ENCODE data around the gene TMPRSS3. TPM values are rescaled to one million over a fixed set of nuclear protein-coding genes. Genes with fewer than 3 reads are reported as not detected.

TMPRSS3 gene
- total RNA-seq, 2 experiments from 2014 or later, result 9.9 to 10.1 TPM

DNA sequence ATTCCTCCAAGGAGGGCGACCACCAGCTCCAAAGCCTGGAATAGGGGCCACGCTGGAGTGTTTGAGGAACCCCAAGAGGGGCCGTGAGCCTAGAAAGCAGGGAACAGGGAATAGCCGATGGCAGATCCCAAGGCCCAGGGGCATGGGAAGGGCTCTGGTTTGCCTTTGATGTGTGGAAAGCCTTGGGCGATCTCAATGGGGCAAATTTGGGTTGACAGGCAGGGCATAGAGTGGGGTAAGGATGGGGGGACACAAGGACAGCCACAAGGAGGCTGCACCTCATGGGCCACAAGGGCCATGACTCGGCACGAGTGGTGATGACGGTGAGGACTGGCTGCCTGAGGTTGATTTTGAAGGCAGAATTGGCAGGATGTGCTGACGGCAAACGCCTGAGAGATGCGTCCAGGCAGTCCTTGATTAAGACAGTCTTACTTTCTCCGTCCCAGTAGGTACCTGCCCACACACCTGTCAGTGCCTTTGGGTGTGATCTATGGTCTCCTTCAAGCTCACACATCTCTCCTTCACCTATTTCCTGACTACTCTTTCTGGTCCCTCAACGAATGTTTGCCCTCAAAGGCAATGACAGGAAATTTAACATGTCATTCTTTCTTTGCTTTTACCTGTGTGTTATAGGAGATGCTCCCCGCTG lies 2.0 kb upstream of the TMPRSS3 start:
- CTCF ChIA-PET, result interaction anchor here (1.0 to 1.2 kb wide), 3 partner anchors 14 to 25 kb away, joined by 4 to 5 read pairs (median 4); no protein-coding TSS in a partner anchor
- H3K27ac Mint-ChIP-seq, result peak overlapping the region; percentile 50
- peaks cover 9% of the 10 kb centered on the region for H3K9me3 Mint-ChIP-seq (ENCODE audit: insufficient read depth)
- H3K4me3 Mint-ChIP-seq, result no peak overlapping the region
- no peak for DNase-seq
- H3K36me3 Mint-ChIP-seq (ENCODE audit: low read depth), result peaks cover 24% of the 10 kb centered on the region
- ATAC-seq, result peak; percentile 24
- no peaks in the 10 kb centered on the region for H3K27me3 Mint-ChIP-seq (ENCODE audit: low read depth)
- H3K4me1 Mint-ChIP-seq (ENCODE audit: low read depth), result peaks cover 62% of the 10 kb centered on the region
- POLR2A ChIA-PET, result interaction anchor here (0.8 to 1.2 kb wide), 3 partner anchors 12 to 23 kb away, joined by 3 read pairs; no protein-coding TSS in a partner anchor

DNA sequence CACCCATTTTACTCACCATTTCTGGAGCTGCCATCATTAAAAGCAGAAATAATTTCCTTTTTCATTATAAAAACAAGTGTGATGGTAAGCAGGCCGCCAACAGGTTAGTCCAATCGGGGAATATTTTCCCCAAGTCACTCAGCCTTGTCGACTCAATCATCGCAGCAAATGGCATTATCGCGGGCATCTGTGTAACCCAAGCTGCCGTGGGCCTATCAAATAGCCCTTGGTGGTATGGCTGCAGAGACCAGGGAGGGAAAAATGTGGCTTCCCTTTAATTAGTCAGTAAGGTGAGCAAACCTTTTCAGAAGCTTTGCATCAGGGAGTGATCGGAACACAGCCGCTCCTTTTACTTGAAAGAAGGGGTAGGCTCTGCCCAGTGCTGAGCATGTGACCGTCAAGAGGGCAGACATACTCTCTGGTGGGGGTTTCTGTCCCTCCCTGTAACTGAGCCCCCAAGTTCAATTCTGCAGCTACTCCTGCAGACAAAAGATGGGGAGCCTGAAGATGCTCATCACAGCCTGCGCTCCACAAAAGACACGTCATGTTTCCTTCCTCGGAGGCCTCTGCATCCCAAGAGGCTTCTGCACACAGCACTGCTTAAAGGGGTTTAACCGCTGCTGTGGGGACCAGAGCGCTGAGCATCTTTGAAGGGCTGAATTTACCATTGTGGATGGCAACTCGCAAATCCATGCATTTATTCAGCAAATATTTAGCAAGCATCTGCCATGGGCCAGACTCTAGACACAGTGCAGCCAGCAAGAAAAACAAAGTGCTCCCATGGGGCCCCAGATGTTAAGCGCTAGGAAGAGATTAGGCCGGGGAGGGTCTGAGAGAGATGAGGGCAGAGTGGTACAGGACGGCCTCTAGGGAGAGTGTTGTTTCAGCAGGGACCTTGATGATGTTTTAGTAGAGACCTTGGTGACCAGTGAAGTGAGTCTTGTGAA lies 1.2 kb upstream of the TMPRSS3 start:
- ATAC-seq (no peak), DNase-seq (no peak)
- ChIA-PET CTCF (interaction anchor here (1.0 to 1.2 kb wide), 2 partner anchors 16 to 36 kb away, joined by 3 read pairs; no protein-coding TSS in a partner anchor), POLR2A (no interaction called here)
- Mint-ChIP-seq H3K36me3 (ENCODE audit: low read depth) (peaks cover 23% of the 10 kb centered on the region), H3K4me1 (ENCODE audit: low read depth) (peaks cover 63% of the 10 kb centered on the region), H3K27ac (peak overlapping the region; percentile 50), H3K27me3 (ENCODE audit: low read depth) (no peaks in the 10 kb centered on the region), H3K9me3 (ENCODE audit: insufficient read depth) (peaks cover 8% of the 10 kb centered on the region), H3K4me3 (no peak overlapping the region)

DNA sequence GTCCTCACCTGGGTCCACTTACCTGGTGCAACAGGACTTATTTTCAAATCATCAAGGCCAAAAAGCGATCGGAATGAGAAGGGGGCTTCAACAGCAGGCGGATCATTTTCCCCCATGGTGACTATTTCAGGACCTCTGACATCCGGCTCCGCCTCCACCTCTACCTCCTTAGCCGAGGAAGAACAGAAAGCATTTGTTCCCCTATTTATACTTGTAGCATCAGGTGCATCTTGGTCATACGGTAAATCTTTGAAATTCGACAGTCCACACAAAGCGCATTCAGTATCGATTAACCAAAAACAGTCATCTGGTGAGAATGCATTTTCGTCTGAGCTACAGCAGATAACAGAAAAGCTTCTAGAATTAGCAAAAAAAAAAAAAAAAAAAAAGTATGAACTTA lies 550 bp downstream of the TMPRSS3 start:
- no peaks in the 10 kb centered on the region for H3K27me3 Mint-ChIP-seq (ENCODE audit: low read depth)
- H3K9me3 Mint-ChIP-seq (ENCODE audit: insufficient read depth), result no peaks in the 10 kb centered on the region
- H3K27ac Mint-ChIP-seq, result no peak overlapping the region
- DNase-seq (no peak), ATAC-seq (no peak)
- H3K36me3 Mint-ChIP-seq (ENCODE audit: low read depth), result peaks cover 15% of the 10 kb centered on the region
- peaks cover 66% of the 10 kb centered on the region for H3K4me1 Mint-ChIP-seq (ENCODE audit: low read depth)
- ChIA-PET CTCF (no interaction called here), POLR2A (no interaction called here)
- H3K4me3 Mint-ChIP-seq, result no peak overlapping the region

DNA sequence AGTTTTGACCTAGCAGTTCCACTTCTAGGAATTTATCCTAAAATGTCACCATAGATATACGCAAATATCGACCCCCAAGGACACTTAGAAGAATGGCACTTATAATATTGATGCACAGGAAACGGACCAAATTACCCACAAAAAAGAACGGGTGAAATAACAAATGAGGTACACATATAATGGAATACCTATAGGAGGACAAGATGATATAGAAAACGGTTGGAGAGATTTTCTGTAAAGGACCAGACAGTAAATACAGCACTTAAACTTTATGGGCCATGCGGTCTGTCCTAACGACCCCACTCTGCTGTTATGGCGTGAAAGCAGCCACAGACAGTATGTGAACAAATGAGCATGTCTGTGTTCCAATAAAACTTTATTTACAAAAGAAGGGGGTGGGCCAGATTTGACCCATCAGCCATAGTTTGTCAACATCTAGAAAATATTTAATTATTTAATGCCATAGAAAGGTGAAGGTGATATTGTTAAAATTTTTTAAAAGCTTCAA lies 2.4 kb downstream of the TMPRSS3 start:
- H3K27ac Mint-ChIP-seq, result peak overlapping the region; percentile 74
- peak; percentile 38 for ATAC-seq
- no peak for DNase-seq
- H3K4me3 Mint-ChIP-seq, result peak overlapping the region; percentile 42
- POLR2A ChIA-PET, result interaction anchor here (0.6 to 3.6 kb wide), 10 partner anchors 10 to 119 kb away, joined by 3 to 52 read pairs (median 4); partner anchors contain the start of gene UBASH3A
- peaks cover 73% of the 10 kb centered on the region for H3K4me1 Mint-ChIP-seq (ENCODE audit: low read depth)
- no peaks in the 10 kb centered on the region for H3K9me3 Mint-ChIP-seq (ENCODE audit: insufficient read depth)
- H3K27me3 Mint-ChIP-seq (ENCODE audit: low read depth), result no peaks in the 10 kb centered on the region
- CTCF ChIA-PET, result interaction anchor here (0.7 to 3.3 kb wide), 11 partner anchors 8 to 248 kb away, joined by 3 to 23 read pairs (median 5); partner anchors contain the start of gene UBASH3A
- peaks cover 21% of the 10 kb centered on the region for H3K36me3 Mint-ChIP-seq (ENCODE audit: low read depth)

DNA sequence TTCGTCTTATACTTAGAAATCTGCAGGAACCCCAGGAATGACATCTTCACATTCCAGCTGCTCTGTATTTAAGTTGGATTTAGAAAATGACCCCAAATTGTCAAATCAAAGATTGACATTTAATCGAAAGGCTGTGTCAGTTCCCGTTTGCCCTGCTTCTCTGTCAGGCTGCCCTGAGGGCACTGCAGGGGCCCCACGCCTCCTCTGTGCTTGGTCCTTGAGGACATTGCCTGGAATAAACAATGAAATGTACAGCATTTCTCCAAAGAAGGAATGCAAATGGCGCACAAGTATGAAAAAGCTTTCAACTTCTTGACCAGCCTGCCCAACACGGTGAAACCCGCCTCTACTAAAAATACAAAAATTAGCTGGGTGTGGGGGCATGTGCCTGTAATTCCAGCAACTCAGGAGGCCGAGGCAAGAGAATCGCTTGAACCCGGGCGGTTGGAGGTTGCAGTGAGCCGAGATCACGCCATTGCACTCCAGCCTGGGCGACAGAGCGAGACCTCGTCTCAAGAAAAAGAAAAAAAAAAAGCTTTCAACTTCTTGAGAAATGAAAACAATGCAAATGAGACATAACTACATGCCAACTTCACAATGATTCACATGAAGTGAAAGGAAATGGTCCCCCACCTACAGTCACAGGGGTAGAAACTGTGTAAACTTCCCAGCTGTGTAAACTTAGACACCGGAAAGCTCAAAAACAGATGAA lies 3.0 kb downstream of the TMPRSS3 start:
- Mint-ChIP-seq H3K4me3 (peak overlapping the region; percentile 42), H3K4me1 (ENCODE audit: low read depth) (peaks cover 73% of the 10 kb centered on the region), H3K27ac (peak overlapping the region; percentile 74), H3K9me3 (ENCODE audit: insufficient read depth) (no peaks in the 10 kb centered on the region), H3K36me3 (ENCODE audit: low read depth) (peaks cover 24% of the 10 kb centered on the region), H3K27me3 (ENCODE audit: low read depth) (no peaks in the 10 kb centered on the region)
- DNase-seq, result no peak
- CTCF ChIA-PET, result interaction anchor here (0.7 to 3.3 kb wide), 11 partner anchors 9 to 248 kb away, joined by 3 to 23 read pairs (median 5); partner anchors contain the start of gene UBASH3A
- POLR2A ChIA-PET, result interaction anchor here (0.6 to 3.6 kb wide), 8 partner anchors 10 to 119 kb away, joined by 3 to 52 read pairs (median 4); partner anchors contain the start of gene UBASH3A
- peak; percentile 73 for ATAC-seq

DNA sequence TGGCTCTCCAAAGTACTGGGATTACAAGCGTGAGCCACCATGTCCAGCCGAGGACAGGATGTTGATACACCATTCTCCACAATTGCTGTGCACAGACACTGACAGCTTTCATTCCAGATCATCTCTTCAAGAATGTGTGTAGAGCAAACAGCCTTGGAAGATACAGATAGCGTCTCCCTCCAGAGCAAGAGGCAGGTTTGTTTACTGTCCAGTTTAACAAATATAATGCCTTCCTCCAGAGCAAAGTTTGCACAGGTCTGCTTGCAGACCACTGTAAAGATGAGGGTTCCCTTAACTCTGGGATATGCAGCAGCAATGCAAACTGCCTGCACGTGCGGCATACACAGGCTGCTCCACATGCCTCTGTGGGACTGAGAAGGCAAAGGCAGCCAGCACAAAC lies 4.6 kb downstream of the TMPRSS3 start:
- no peak for ATAC-seq
- peaks cover 75% of the 10 kb centered on the region for H3K4me1 Mint-ChIP-seq (ENCODE audit: low read depth)

DNA sequence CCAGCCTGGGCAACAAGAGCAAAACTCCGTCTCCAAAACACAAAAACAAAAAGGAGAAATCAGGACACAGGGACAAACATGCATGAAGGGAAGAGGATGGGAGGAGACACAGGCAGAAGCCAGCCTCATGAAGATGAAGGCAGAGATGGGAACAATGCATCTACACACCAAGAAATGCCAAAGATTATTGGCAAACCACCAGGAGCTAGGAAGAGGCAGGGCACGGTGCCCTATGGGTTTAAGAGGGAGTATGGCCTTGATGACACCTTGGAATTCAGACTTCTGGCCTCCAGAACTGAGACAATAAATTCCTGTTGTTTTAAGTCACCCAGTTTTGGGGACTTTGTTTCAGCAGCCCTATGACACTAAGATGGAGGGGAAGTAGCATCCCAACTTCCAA lies 5.2 kb downstream of the TMPRSS3 start:
- Mint-ChIP-seq H3K36me3 (ENCODE audit: low read depth) (peaks cover 32% of the 10 kb centered on the region), H3K9me3 (ENCODE audit: insufficient read depth) (no peaks in the 10 kb centered on the region), H3K27ac (peak overlapping the region; percentile 73), H3K4me3 (no peak overlapping the region), H3K27me3 (ENCODE audit: low read depth) (no peaks in the 10 kb centered on the region), H3K4me1 (ENCODE audit: low read depth) (peaks cover 75% of the 10 kb centered on the region)
- ChIA-PET POLR2A (no interaction called here), CTCF (interaction anchor here (0.9 kb wide), 1 partner anchor 13 kb away, joined by 3 read pairs; the partner anchor contains the start of gene UBASH3A)
- ATAC-seq (no peak), DNase-seq (no peak)

More for the DNA sequence above, 4.6 kb downstream of the TMPRSS3 start:
- DNase-seq, result no peak
- Mint-ChIP-seq H3K4me3 (no peak overlapping the region), H3K36me3 (ENCODE audit: low read depth) (peaks cover 32% of the 10 kb centered on the region), H3K27me3 (ENCODE audit: low read depth) (no peaks in the 10 kb centered on the region), H3K27ac (no peak overlapping the region), H3K9me3 (ENCODE audit: insufficient read depth) (no peaks in the 10 kb centered on the region)
- POLR2A ChIA-PET, result interaction anchor here (3.6 kb wide), 1 partner anchor 12 kb away, joined by 52 read pairs; the partner anchor contains the start of gene UBASH3A
- CTCF ChIA-PET, result interaction anchor here (0.9 to 3.3 kb wide), 3 partner anchors 12 to 31 kb away, joined by 3 to 23 read pairs (median 10); partner anchors contain the start of gene UBASH3A

DNA sequence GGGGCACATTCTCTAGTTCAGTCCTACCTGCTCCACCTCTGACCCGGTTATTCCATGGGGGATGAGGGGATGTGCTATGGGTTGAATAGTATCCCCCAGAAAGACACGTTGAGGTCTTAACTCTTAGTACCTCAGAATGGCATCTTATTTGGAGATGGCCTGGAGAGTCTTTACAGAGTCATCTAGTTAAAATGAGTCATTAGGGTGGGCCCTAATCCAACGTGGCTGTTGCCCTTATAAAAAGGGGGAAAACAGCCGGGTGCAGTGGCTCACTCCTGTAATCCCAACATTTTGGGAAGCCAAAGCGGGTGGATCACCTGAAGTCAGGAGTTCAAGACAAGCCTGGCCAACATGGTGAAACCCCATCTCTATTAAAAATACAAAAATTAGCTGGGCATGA lies 5.7 kb downstream of the TMPRSS3 start:
- H3K27me3 Mint-ChIP-seq (ENCODE audit: low read depth), result no peaks in the 10 kb centered on the region
- H3K4me3 Mint-ChIP-seq, result no peak overlapping the region
- ChIA-PET CTCF (no interaction called here), POLR2A (no interaction called here)
- H3K4me1 Mint-ChIP-seq (ENCODE audit: low read depth), result peaks cover 80% of the 10 kb centered on the region
- DNase-seq, result no peak
- peaks cover 34% of the 10 kb centered on the region for H3K36me3 Mint-ChIP-seq (ENCODE audit: low read depth)
- no peaks in the 10 kb centered on the region for H3K9me3 Mint-ChIP-seq (ENCODE audit: insufficient read depth)
- peak overlapping the region; percentile 73 for H3K27ac Mint-ChIP-seq
- ATAC-seq, result no peak

DNA sequence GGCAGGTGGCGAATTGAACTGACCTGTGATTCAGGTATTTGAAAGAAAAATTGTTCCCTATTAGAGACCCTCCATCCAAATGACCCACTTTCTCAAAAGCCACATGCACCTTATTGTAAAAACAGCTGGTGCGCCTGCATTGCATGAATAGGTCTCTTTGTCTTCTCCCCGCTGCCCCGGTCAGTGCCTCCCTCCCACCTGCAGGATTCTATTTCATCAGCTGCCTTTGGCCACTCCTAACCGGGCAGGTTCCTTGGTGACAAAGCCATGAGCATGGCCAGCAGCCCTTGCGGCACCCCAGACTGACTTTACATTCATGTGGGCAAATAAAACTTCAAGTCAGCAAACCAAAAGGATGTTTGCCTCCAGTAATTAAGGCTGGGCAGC lies 6.4 kb downstream of the TMPRSS3 start:
- ChIA-PET CTCF (no interaction called here), POLR2A (interaction anchor here (1.5 kb wide), 1 partner anchor 14 kb away, joined by 7 read pairs; the partner anchor contains the start of gene UBASH3A)

DNA sequence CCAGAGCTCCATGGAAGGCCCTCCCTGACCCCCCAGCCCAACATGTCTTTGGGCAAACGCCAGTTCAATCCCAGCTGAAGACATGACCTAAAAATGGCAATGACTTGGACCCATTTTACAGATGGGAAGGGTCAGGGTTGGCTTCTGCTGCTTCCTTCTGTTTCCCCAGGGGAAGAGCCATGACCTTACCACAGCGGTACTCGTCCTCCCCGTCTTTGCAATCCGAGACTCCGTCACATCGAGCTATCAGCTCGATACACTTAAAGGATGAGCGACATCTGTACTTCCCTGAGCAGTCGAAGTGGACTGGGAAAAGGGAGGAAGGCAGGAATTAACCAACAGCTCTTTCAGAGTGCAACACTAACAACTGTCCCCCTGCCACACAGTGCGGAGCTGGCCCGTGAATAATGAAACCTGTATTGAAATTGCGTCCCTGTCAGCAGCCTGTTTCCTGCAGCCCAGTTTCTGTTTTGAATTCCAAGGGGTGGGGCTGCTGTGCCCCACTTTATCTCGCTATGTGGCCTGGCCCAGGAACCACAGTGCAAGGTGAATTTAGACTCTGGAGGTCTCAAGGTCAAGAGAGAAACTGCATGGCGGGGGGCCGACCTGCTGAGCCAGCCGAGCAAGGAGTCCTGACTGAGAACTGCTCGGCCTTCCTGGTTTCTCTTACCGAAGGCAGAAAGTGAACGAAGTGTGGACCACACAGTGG lies 7.0 kb downstream of the TMPRSS3 start:
- POLR2A ChIA-PET, result interaction anchor here (0.7 to 1.5 kb wide), 2 partner anchors 11 to 15 kb away, joined by 3 to 7 read pairs; partner anchors contain the start of gene UBASH3A

More for the DNA sequence above, 6.4 kb downstream of the TMPRSS3 start:
- ATAC-seq (no peak), DNase-seq (no peak)
- H3K36me3 Mint-ChIP-seq (ENCODE audit: low read depth), result peaks cover 35% of the 10 kb centered on the region
- peaks cover 83% of the 10 kb centered on the region for H3K4me1 Mint-ChIP-seq (ENCODE audit: low read depth)
- no peaks in the 10 kb centered on the region for H3K9me3 Mint-ChIP-seq (ENCODE audit: insufficient read depth)
- H3K27me3 Mint-ChIP-seq (ENCODE audit: low read depth), result no peaks in the 10 kb centered on the region
- peak overlapping the region; percentile 73 for H3K27ac Mint-ChIP-seq
- H3K4me3 Mint-ChIP-seq, result no peak overlapping the region

More for the DNA sequence above, 7.0 kb downstream of the TMPRSS3 start:
- ATAC-seq (no peak), DNase-seq (no peak)
- Mint-ChIP-seq H3K4me3 (no peak overlapping the region), H3K9me3 (ENCODE audit: insufficient read depth) (no peaks in the 10 kb centered on the region), H3K27ac (peak overlapping the region; percentile 47), H3K36me3 (ENCODE audit: low read depth) (peaks cover 40% of the 10 kb centered on the region), H3K27me3 (ENCODE audit: low read depth) (no peaks in the 10 kb centered on the region), H3K4me1 (ENCODE audit: low read depth) (peaks cover 88% of the 10 kb centered on the region)
- CTCF ChIA-PET, result no interaction called here

Data from activated CD8-positive, alpha-beta T cell treated with anti-CD3 and anti-CD28 coated beads, Interleukin-2, amount 10 ng/mL, durations not matched to agents 7 days and 5 days (primary cell).